HG03159 (cell line): ENCODE data around the gene LRRC8E.

ENCODE experiments used
- ATAC-seq: cut with Tn5 transposase; IDR thresholded peaks from one replicate; pipeline ENCODE4 v1.9.1; 2021; ENCODE audit warnings: mild to moderate bottlenecking, moderate library complexity; ENCODE audit not compliant: unreplicated experiment

Gene LRRC8E

GRCh38 chr19:7867092-7867844 lies 21.0 kb upstream of the LRRC8E start:
- no peak for ATAC-seq

GRCh38 chr19:7868326-7868670 lies 20.0 kb upstream of the LRRC8E start:
- no peak for ATAC-seq

GRCh38 chr19:7868671-7869452 lies 19.4 kb upstream of the LRRC8E start:
- ATAC-seq: peak; percentile 54

- peak; percentile 50 for ATAC-seq
Measured at GRCh38 chr19:7869453-7869909, 18.8 kb upstream of the LRRC8E start.

- no peak for ATAC-seq
Measured at GRCh38 chr19:7869910-7870511, 18.3 kb upstream of the LRRC8E start.

GRCh38 chr19:7870571-7871436 lies 17.5 kb upstream of the LRRC8E start:
- no peak for ATAC-seq

GRCh38 chr19:7871437-7872305 lies 16.6 kb upstream of the LRRC8E start:
- no peak for ATAC-seq

- no peak for ATAC-seq
Measured at GRCh38 chr19:7872306-7873204, 15.8 kb upstream of the LRRC8E start.

- no peak for ATAC-seq
Measured at GRCh38 chr19:7873304-7874075, 14.8 kb upstream of the LRRC8E start.

GRCh38 chr19:7874076-7874896 lies 14.0 kb upstream of the LRRC8E start, which contains the start of gene PRR36:
PRR36 (minus strand) TSS chr19:7874390; CDS start chr19:7873689, 701 bp downstream.
- no peak for ATAC-seq

- ATAC-seq: no peak
Measured at GRCh38 chr19:7874897-7875273, 13.4 kb upstream of the LRRC8E start.

- no peak for ATAC-seq
Measured at GRCh38 chr19:7877249-7877836, 11.0 kb upstream of the LRRC8E start.

GRCh38 chr19:7879111-7879807 lies 9.1 kb upstream of the LRRC8E start:
- no peak for ATAC-seq

GRCh38 chr19:7879836-7880235 lies 8.5 kb upstream of the LRRC8E start:
- ATAC-seq: no peak

- no peak for ATAC-seq
Measured at GRCh38 chr19:7881910-7882309, 6.4 kb upstream of the LRRC8E start.

GRCh38 chr19:7883105-7883504 lies 5.2 kb upstream of the LRRC8E start:
- ATAC-seq: no peak
